Lung (tissue), 12 donors: ENCODE measurements around the gene DRC7. TPM values are rescaled to one million over a fixed set of nuclear protein-coding genes. Genes with fewer than 3 reads are reported as not detected.

Source experiments
- ATAC-seq: fragments of 200-7000 bp; cut with Tn5 transposase; one replicate; pipeline ENCODE4 v1.9.1; 2020; ENCODE audit warnings: moderate number of reproducible peaks; ENCODE audit not compliant: insufficient read depth, low FRiP score
- DNase-seq, 3 donors: peaks; one replicate each; pipeline ENCODE4 v3.0.0-alpha.2; 2013 to 2017
- H3K27ac ChIP-seq, 2 donors: one replicate each; pipeline ENCODE4 v1.5.1; 2013; ENCODE audit warnings: mild to moderate bottlenecking in 2 of 2, moderate library complexity in 2 of 2, control low read depth in 1 of 2, inconsistent platforms in 1 of 2, low read depth in 1 of 2, low read length in 1 of 2
- H3K27me3 ChIP-seq, 3 donors: one replicate each; pipeline ENCODE4 v1.5.1; 2013; ENCODE audit warnings: low read length in 2 of 3; ENCODE audit not compliant: control insufficient read depth in 3 of 3, insufficient read depth in 3 of 3
- H3K36me3 ChIP-seq, 4 donors: one replicate each; pipeline ENCODE4 v1.5.1; 2013; ENCODE audit warnings: low read length in 4 of 4, mild to moderate bottlenecking in 1 of 4, moderate library complexity in 1 of 4; ENCODE audit not compliant: control insufficient read depth in 4 of 4, insufficient read depth in 4 of 4
- H3K4me1 ChIP-seq, 5 donors: one replicate each; pipeline ENCODE4 v1.5.1; 2013; ENCODE audit warnings: low read length in 5 of 5, mild to moderate bottlenecking in 2 of 5, moderate library complexity in 1 of 5; ENCODE audit not compliant: control insufficient read depth in 5 of 5, insufficient read depth in 5 of 5
- H3K4me3 ChIP-seq: one replicate; pipeline ENCODE4 v1.5.1; 2013; ENCODE audit warnings: mild to moderate bottlenecking, control low read depth, moderate library complexity
- H3K9ac ChIP-seq, 2 donors: one replicate each; pipeline ENCODE4 v1.5.1; 2013; ENCODE audit warnings: low read length in 2 of 2, control low read depth in 1 of 2; ENCODE audit not compliant: insufficient read depth in 1 of 2
- H3K9me3 ChIP-seq, 4 donors: one replicate each; pipeline ENCODE4 v1.5.1; 2013; ENCODE audit warnings: low read length in 3 of 4, mild to moderate bottlenecking in 1 of 4, moderate library complexity in 1 of 4; ENCODE audit not compliant: control insufficient read depth in 4 of 4, insufficient read depth in 3 of 4
- WGBS, 2 donors: extraction: QIAGEN DNeasy Blood & Tissue Kit; methylation state at CpG; one replicate each; pipeline ENCODE4 v1.1.7; 2013; 5-methylcytosine and 5-hydroxymethylcytosine counted together
- polyA plus RNA-seq, 2 donors: library from polyadenylated mRNA; stranded (reverse); fragments of 200-250 nt; gene quantifications; one replicate each; pipeline ENCODE4 v1.2.1, GENCODE V29; 2013
- total RNA-seq, 2 donors: library from RNA; depleted of rRNA in 1 of 2; stranded (reverse); fragments of >200 nt in 1 of 2; gene quantifications; one replicate each; pipeline ENCODE4 v1.2.1, GENCODE V29; 2014 to 2021
- TF ChIP-seq, protein P1 (sequence below): IDR thresholded peaks from 2 replicates; pipeline ENCODE4 v1.5.1; 2012; ENCODE audit warnings: mild to moderate bottlenecking; ENCODE audit errors: control extremely low read depth, extremely low read depth
- donor health status: control.
- donor health status: control.
- donor health status: Bipolar disorder and iron deficiency.
- donor health status: healthy.
- donor health status: DM: yes; HTN: yes; CAD: no.

The DRC7 gene
- total and polyA plus RNA-seq, 4 donors: 2.5 to 10.9 (median 6.4) TPM

DNA sequence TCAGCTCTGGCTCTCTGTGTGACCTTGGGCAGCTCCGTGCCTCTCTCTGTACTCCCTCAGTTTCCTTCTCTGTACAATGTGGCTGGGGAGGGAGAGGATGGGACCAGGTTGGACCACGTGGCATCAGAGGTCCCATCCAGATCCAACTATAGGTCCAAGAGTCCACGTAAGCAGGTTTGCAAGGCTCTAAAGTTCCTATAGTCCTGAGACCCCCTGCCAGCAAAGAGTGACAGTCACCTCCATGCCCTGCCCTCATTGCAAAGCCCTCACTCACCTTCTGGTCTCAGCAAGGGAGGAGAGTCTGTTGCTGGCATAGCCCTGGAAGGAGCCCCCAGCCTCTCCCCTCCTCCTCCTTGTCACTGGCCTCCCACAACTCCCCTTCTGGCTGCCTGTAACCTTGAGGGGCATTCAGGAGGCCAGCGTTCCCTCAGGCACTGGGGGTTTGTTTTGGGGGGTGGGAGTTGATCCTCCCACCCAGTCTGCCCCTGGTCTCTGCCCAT lies 6.1 kb upstream of the DRC7 start:
- Histone ChIP-seq H3K36me3 (no peaks in the 10 kb centered on the region), H3K27me3 (peaks cover 0 to 3% (median 0%) of the 10 kb centered on the region in 3 donors), H3K9ac (no peak overlapping the region), H3K4me3 (no peak overlapping the region), H3K27ac (no peak overlapping the region), H3K4me1 (peaks cover 0 to 6% (median 0%) of the 10 kb centered on the region in 5 donors), H3K9me3 (no peaks in the 10 kb centered on the region)
- TF ChIP-seq, protein P1, sequence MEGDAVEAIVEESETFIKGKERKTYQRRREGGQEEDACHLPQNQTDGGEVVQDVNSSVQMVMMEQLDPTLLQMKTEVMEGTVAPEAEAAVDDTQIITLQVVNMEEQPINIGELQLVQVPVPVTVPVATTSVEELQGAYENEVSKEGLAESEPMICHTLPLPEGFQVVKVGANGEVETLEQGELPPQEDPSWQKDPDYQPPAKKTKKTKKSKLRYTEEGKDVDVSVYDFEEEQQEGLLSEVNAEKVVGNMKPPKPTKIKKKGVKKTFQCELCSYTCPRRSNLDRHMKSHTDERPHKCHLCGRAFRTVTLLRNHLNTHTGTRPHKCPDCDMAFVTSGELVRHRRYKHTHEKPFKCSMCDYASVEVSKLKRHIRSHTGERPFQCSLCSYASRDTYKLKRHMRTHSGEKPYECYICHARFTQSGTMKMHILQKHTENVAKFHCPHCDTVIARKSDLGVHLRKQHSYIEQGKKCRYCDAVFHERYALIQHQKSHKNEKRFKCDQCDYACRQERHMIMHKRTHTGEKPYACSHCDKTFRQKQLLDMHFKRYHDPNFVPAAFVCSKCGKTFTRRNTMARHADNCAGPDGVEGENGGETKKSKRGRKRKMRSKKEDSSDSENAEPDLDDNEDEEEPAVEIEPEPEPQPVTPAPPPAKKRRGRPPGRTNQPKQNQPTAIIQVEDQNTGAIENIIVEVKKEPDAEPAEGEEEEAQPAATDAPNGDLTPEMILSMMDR: no peak
- 75 to 81% methylated on average over 4 of the region's 4 CpGs for WGBS, 2 donors
- DNase-seq (no peak), ATAC-seq (no peak)

DNA sequence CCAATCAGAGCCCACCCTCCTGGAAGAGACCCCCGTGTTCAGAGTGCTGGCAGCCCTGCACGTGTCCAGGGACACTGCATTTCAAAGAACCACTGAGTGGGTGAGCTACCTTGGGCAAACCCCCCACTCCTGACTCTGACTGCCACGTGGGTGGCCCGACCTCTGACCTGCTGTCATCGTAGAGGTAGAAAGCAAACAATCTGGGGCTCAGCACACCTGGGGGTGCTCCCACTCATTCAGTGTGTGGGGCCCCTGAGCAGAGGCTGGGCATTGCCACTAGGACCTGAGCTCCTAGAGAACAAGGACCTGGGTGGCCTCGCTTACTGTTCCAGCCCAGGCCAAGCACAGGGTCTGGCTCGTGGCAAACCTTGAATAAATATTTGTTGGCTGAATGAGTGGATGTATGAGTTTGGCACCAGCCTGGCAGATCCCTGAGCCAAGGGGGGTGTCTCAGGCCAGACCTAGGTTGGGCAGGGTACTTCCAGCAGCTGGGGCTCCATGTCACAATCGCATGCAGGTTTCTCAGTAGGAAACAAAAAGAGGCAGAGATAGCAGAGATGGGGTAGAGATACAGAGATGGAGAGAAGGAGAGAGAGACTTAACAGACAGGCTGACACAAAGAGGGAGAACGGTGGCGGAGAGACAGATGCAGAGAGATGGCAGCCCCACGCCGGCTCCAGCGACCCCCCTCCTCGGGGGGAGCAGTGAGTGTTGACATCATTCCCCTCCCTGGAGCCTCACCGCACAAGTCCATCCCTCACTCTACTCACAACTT lies 5.4 kb upstream of the DRC7 start:
- Histone ChIP-seq H3K27me3 (peaks cover 0 to 3% (median 0%) of the 10 kb centered on the region in 3 donors), H3K36me3 (no peaks in the 10 kb centered on the region), H3K4me1 (peaks cover 0 to 6% (median 0%) of the 10 kb centered on the region in 5 donors), H3K9me3 (no peaks in the 10 kb centered on the region), H3K9ac (no peak overlapping the region), H3K27ac (peak overlapping the region in 1 of 2 donors; percentile 18), H3K4me3 (no peak overlapping the region)
- ATAC-seq (no peak), DNase-seq (no peak)
- 20 to 32% methylated on average over 12 to 15 of the region's 15 CpGs for WGBS, 2 donors
- TF ChIP-seq, protein P1: no peak

DNA sequence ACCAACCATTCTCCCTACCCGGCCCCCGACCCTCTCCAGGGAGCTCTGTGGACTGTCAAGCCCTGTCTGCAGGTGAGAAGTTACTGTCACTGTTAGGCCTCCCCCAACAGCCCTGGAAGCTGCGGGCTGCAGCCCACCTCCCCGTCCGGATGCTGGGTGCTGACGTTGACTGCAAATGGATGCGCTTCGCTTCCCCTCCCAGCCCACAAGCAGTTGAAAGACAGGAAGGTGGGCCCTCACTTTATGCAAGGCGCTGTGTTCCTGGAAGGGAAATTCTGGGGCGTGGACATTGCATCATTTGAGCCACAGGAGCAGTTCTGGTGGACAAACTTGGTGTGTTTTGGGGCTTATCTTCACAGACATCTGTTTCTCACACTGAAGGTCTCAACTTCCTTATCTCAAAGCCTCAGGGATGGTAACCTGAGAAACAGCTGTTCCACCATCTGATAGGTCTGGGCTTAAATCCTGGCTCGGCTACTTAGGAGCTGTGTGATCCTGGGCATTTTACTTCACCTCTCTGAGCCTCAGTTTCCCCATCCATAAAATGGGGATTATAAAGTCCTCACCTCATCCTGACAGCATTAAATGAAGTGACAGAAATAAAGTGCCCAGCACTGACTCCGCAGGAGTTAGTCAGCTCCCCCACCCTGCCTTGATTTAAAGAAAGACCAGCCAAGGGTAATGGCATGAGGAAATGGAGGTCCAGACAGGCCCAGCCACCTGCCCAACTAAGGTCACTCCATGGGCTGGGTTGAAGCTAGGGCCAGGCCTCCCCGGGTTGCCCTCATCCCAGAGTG lies 4.6 kb upstream of the DRC7 start:
- Histone ChIP-seq H3K4me3 (no peak overlapping the region), H3K27ac (no peak overlapping the region), H3K36me3 (no peaks in the 10 kb centered on the region), H3K4me1 (peaks cover 0 to 6% (median 0%) of the 10 kb centered on the region in 5 donors), H3K9ac (no peak overlapping the region), H3K27me3 (peaks cover 0 to 3% (median 0%) of the 10 kb centered on the region in 3 donors), H3K9me3 (no peaks in the 10 kb centered on the region)
- TF ChIP-seq, protein P1: no peak
- no peak for ATAC-seq
- peak in 2 of 3 donors; percentile 29 to 37 for DNase-seq
- 26 to 43% methylated on average over 13 of the region's 13 CpGs for WGBS, 2 donors
